ENCODE measurements around the gene SBK1.

Gene SBK1

GRCh38 chr16:28282045-28282444, 10.3 kb upstream of the SBK1 start:
- no peak overlapping the region for H3K27ac ChIP-seq (ENCODE audit: low read length)
- no peaks in the 10 kb centered on the region for H3K79me2 ChIP-seq (ENCODE audit: insufficient read depth, low read length)
- H3K4me2 ChIP-seq (ENCODE audit: insufficient read depth, low read length), result no peak overlapping the region
- H2AFZ ChIP-seq (ENCODE audit: low read depth, low read length), result no peak overlapping the region
- no peak overlapping the region for H3K4me3 ChIP-seq (ENCODE audit: low read depth in 1 of 2, low read length in 2 of 2)
- H3K36me3 ChIP-seq (ENCODE audit: insufficient read depth, low read length), result no peaks in the 10 kb centered on the region
- peaks cover 6% of the 10 kb centered on the region; the same call in 1 of the 2 replicates for H4K20me1 ChIP-seq (ENCODE audit: insufficient read depth, low read length)
- H3K9me3 ChIP-seq (ENCODE audit: insufficient read depth, low read length, severe bottlenecking), result no peaks in the 10 kb centered on the region
- ATAC-seq (ENCODE audit: insufficient read depth, low read depth) (no peak), DNase-seq (no peak)
- H3K27me3 ChIP-seq (ENCODE audit: insufficient read depth, low read length, poor library complexity), result no peaks in the 10 kb centered on the region
- no peak for TF ChIP-seq EZH2 (IDR thresholded peaks at IDR 0.05; ENCODE audit: borderline replicate concordance, low read depth, low read length, severe bottlenecking)
- TF ChIP-seq CTCF (IDR thresholded peaks at IDR 0.05; ENCODE audit: borderline replicate concordance, extremely low read depth, low read length, poor library complexity, severe bottlenecking), result no peak
- H3K4me1 ChIP-seq (ENCODE audit: insufficient read depth, low read length), result peaks cover 22% of the 10 kb centered on the region
- H3K9ac ChIP-seq (ENCODE audit: low read depth, low read length), result no peak overlapping the region

- Histone ChIP-seq H3K4me1 (ENCODE audit: insufficient read depth, low read length) (peaks cover 11% of the 10 kb centered on the region), H4K20me1 (ENCODE audit: insufficient read depth, low read length) (peaks cover 4% of the 10 kb centered on the region; the same call in 1 of the 2 replicates), H3K4me3 (ENCODE audit: low read depth in 1 of 2, low read length in 2 of 2) (no peak overlapping the region), H3K27me3 (ENCODE audit: insufficient read depth, low read length, poor library complexity) (no peaks in the 10 kb centered on the region), H3K36me3 (ENCODE audit: insufficient read depth, low read length) (no peaks in the 10 kb centered on the region), H3K4me2 (ENCODE audit: insufficient read depth, low read length) (no peak overlapping the region), H3K9me3 (ENCODE audit: insufficient read depth, low read length, severe bottlenecking) (no peaks in the 10 kb centered on the region), H3K27ac (ENCODE audit: low read length) (no peak overlapping the region), H3K9ac (ENCODE audit: low read depth, low read length) (no peak overlapping the region), H3K79me2 (ENCODE audit: insufficient read depth, low read length) (no peaks in the 10 kb centered on the region), H2AFZ (ENCODE audit: low read depth, low read length) (no peak overlapping the region)
- DNase-seq (no peak), ATAC-seq (ENCODE audit: insufficient read depth, low read depth) (no peak)
- no peak for TF ChIP-seq EZH2 (IDR thresholded peaks at IDR 0.05; ENCODE audit: borderline replicate concordance, low read depth, low read length, severe bottlenecking)
- no peak for TF ChIP-seq CTCF (IDR thresholded peaks at IDR 0.05; ENCODE audit: borderline replicate concordance, extremely low read depth, low read length, poor library complexity, severe bottlenecking)
These were observed 9.2 kb upstream of the SBK1 start for GRCh38 chr16:28283173-28283572.

- no peaks in the 10 kb centered on the region for H3K79me2 ChIP-seq (ENCODE audit: insufficient read depth, low read length)
- H3K4me2 ChIP-seq (ENCODE audit: insufficient read depth, low read length), result no peak overlapping the region
- DNase-seq (no peak), ATAC-seq (ENCODE audit: insufficient read depth, low read depth) (no peak)
- H3K27me3 ChIP-seq (ENCODE audit: insufficient read depth, low read length, poor library complexity), result no peaks in the 10 kb centered on the region
- H3K9ac ChIP-seq (ENCODE audit: low read depth, low read length), result no peak overlapping the region
- H3K27ac ChIP-seq (ENCODE audit: low read length), result no peak overlapping the region
- H2AFZ ChIP-seq (ENCODE audit: low read depth, low read length), result no peak overlapping the region
- H3K4me3 ChIP-seq (ENCODE audit: low read depth in 1 of 2, low read length in 2 of 2), result no peak overlapping the region
- H3K4me1 ChIP-seq (ENCODE audit: insufficient read depth, low read length), result peaks cover 11% of the 10 kb centered on the region; the same call in 1 of the 2 replicates
- H3K36me3 ChIP-seq (ENCODE audit: insufficient read depth, low read length), result no peaks in the 10 kb centered on the region
- H3K9me3 ChIP-seq (ENCODE audit: insufficient read depth, low read length, severe bottlenecking), result no peaks in the 10 kb centered on the region
- H4K20me1 ChIP-seq (ENCODE audit: insufficient read depth, low read length), result peaks cover 4% of the 10 kb centered on the region; the same call in 1 of the 2 replicates
- TF ChIP-seq EZH2 (IDR thresholded peaks at IDR 0.05; ENCODE audit: borderline replicate concordance, low read depth, low read length, severe bottlenecking) (no peak), CTCF (IDR thresholded peaks at IDR 0.05; ENCODE audit: borderline replicate concordance, extremely low read depth, low read length, poor library complexity, severe bottlenecking) (no peak)
These were observed 8.3 kb upstream of the SBK1 start for GRCh38 chr16:28283798-28284577.

Measured in DND-41 (cell line).